RWPE2 (cell line): ENCODE data around the gene AQP9.

Experiments used
- ATAC-seq: fragments of 200-7000 bp; cut with Tn5 transposase; 3 replicates; pipeline ENCODE4 v1.9.1; 2021; ENCODE audit warnings: low read depth
- DNase-seq: peaks from one replicate; pipeline ENCODE4 v3.0.0-alpha.2; 2020; ENCODE audit warnings: low spot score
- H3K27ac ChIP-seq: fragments of 450-650 bp; 2 replicates; pipeline ENCODE4 v1.5.1; 2017; ENCODE audit warnings: mild to moderate bottlenecking; ENCODE audit not compliant: poor library complexity, severe bottlenecking
- H3K27me3 ChIP-seq: fragments of 250-450 bp; sonication (Bioruptor Pico); 2 replicates; pipeline ENCODE4 v1.5.1; 2021; ENCODE audit warnings: mild to moderate bottlenecking, moderate library complexity; ENCODE audit not compliant: insufficient read depth, poor library complexity, severe bottlenecking
- H3K36me3 ChIP-seq: fragments of 250-450 bp; sonication (Bioruptor Pico); 2 replicates; pipeline ENCODE4 v1.5.1; 2020; ENCODE audit warnings: low read depth, mild to moderate bottlenecking, moderate library complexity
- H3K4me1 ChIP-seq: fragments of 250-450 bp; sonication (Bioruptor Pico); 2 replicates; pipeline ENCODE4 v1.5.1; 2021; ENCODE audit warnings: mild to moderate bottlenecking, moderate library complexity; ENCODE audit not compliant: insufficient read depth, poor library complexity, severe bottlenecking
- H3K4me3 ChIP-seq: fragments of 250-450 bp; sonication (Bioruptor Pico); 2 replicates; pipeline ENCODE4 v1.5.1; 2021; ENCODE audit warnings: mild to moderate bottlenecking, moderate library complexity; ENCODE audit not compliant: severe bottlenecking
- H3K9me3 ChIP-seq: fragments of 250-450 bp; sonication (Bioruptor Pico); 2 replicates; pipeline ENCODE4 v1.5.1; 2021; ENCODE audit warnings: mild to moderate bottlenecking, moderate library complexity; ENCODE audit not compliant: severe bottlenecking
- CTCF ChIP-seq: fragments of 450-650 bp; IDR thresholded peaks from one replicate; pipeline ENCODE4 v1.5.1; 2017; ENCODE audit warnings: mild to moderate bottlenecking, moderate library complexity; ENCODE audit not compliant: poor library complexity, severe bottlenecking

AQP9 gene

GRCh38 chr15:58163985-58164384 is 25.8 kb downstream of the AQP9 start:
- Histone ChIP-seq H3K4me1 (no peaks in the 10 kb centered on the region), H3K27me3 (peaks cover 41% of the 10 kb centered on the region), H3K36me3 (no peaks in the 10 kb centered on the region), H3K27ac (no peak overlapping the region), H3K4me3 (no peak overlapping the region), H3K9me3 (no peaks in the 10 kb centered on the region)
- DNase-seq (no peak), ATAC-seq (no peak)
- no peak for TF ChIP-seq CTCF

GRCh38 chr15:58164926-58165325 is 26.7 kb downstream of the AQP9 start:
- TF ChIP-seq CTCF = no peak
- Histone ChIP-seq H3K27me3 (peaks cover 34% of the 10 kb centered on the region), H3K36me3 (no peaks in the 10 kb centered on the region), H3K9me3 (no peaks in the 10 kb centered on the region), H3K4me3 (no peak overlapping the region), H3K27ac (no peak overlapping the region), H3K4me1 (no peaks in the 10 kb centered on the region)
- DNase-seq (no peak), ATAC-seq (no peak)

GRCh38 chr15:58165661-58166060 is 27.5 kb downstream of the AQP9 start:
- Histone ChIP-seq H3K36me3 (no peaks in the 10 kb centered on the region), H3K4me3 (no peak overlapping the region), H3K27me3 (peaks cover 34% of the 10 kb centered on the region), H3K9me3 (no peaks in the 10 kb centered on the region), H3K27ac (no peak overlapping the region), H3K4me1 (no peaks in the 10 kb centered on the region)
- no peak for DNase-seq
- no peak for ATAC-seq
- TF ChIP-seq CTCF = no peak

GRCh38 chr15:58167095-58167691 is 29.0 kb downstream of the AQP9 start:
- ATAC-seq = no peak
- H3K9me3 ChIP-seq = no peaks in the 10 kb centered on the region

More at GRCh38 chr15:58167095-58167691, 29.0 kb downstream of the AQP9 start:
- no peak for TF ChIP-seq CTCF
- DNase-seq = no peak
- no peak overlapping the region for H3K4me3 ChIP-seq
- no peaks in the 10 kb centered on the region for H3K36me3 ChIP-seq
- peaks cover 24% of the 10 kb centered on the region for H3K27me3 ChIP-seq
- H3K4me1 ChIP-seq = no peaks in the 10 kb centered on the region
- H3K27ac ChIP-seq = no peak overlapping the region
